DLD1 (cell line): Measurements from ENCODE around the gene THOC2.
"Not testable (repeated sequence)": the region's sequence is repeated elsewhere in the genome, so short reads cannot be mapped to it uniquely, and the experiment has no call there.

Source experiments
- in situ Hi-C: cut with HindIII; loops from 2 replicates; pipeline ENCODE4 v1.10.0; 2017; ENCODE audit warnings: low sequenced_read_pairs

The THOC2 gene

GRCh38 chrX:123588723-123589122 is 144.1 kb downstream of the THOC2 start:
- in situ Hi-C loops, result no loop called here

- in situ Hi-C loops, result no loop called here
These were observed 151.3 kb downstream of the THOC2 start for GRCh38 chrX:123581586-123581985.

GRCh38 chrX:123580792-123581191 is 152.1 kb downstream of the THOC2 start:
- in situ Hi-C loops, result no loop called here

GRCh38 chrX:123574027-123574426 is 158.8 kb downstream of the THOC2 start:
- in situ Hi-C loops, result not testable (repeated sequence)

GRCh38 chrX:123570011-123570590 is 162.8 kb downstream of the THOC2 start:
- in situ Hi-C loops, result no loop called here

GRCh38 chrX:123563167-123563566 is 169.7 kb downstream of the THOC2 start:
- in situ Hi-C loops, result no loop called here

GRCh38 chrX:123562342-123563146 is 170.3 kb downstream of the THOC2 start:
- in situ Hi-C loops, result no loop called here

- in situ Hi-C loops, result no loop called here
These were observed 171.2 kb downstream of the THOC2 start for GRCh38 chrX:123561439-123562215.

- in situ Hi-C loops, result no loop called here
These were observed 182.0 kb downstream of the THOC2 start for GRCh38 chrX:123550829-123551228.
